SK-N-SH treated with all-trans-retinoic acid at 6 μM for 48 hours (cell line): Measurements from ENCODE around the gene OR3A2.

Experiments used
- ATAC-seq: fragments of 200-7000 bp; cut with Tn5 transposase; 3 replicates; pipeline ENCODE4 v1.9.1; 2020; ENCODE audit warnings: mild to moderate bottlenecking, moderate library complexity
- ARNTL ChIP-seq: fragments of 450-650 bp; formaldehyde crosslinking; IDR thresholded peaks from 2 replicates; pipeline ENCODE4 v1.5.0; 2020; ENCODE audit warnings: low read depth, mild to moderate bottlenecking, moderate library complexity, borderline replicate concordance
- BACH2 ChIP-seq: fragments of 250-450 bp; sonication (Bioruptor Pico); IDR thresholded peaks from 2 replicates; pipeline ENCODE4 v1.9.0; 2021; ENCODE audit warnings: mild to moderate bottlenecking, borderline replicate concordance
- CREB5 ChIP-seq: fragments of 250-450 bp; sonication (Bioruptor Pico); IDR thresholded peaks from 2 replicates; pipeline ENCODE4 v1.5.1; 2020; ENCODE audit warnings: low read depth, mild to moderate bottlenecking, moderate library complexity
- CSDC2 ChIP-seq: fragments of 250-450 bp; sonication (Bioruptor Pico); IDR thresholded peaks from 2 replicates; pipeline ENCODE4 v1.5.0; 2020; ENCODE audit warnings: mild to moderate bottlenecking, moderate library complexity
- CSRNP3 ChIP-seq: fragments of 250-450 bp; sonication (Bioruptor Pico); IDR thresholded peaks from 2 replicates; pipeline ENCODE4 v1.5.1; 2021; ENCODE audit warnings: mild to moderate bottlenecking, moderate library complexity
- ESRRG ChIP-seq: fragments of 250-450 bp; sonication (Bioruptor Pico); IDR thresholded peaks from 2 replicates; pipeline ENCODE4 v1.6.1; 2021; ENCODE audit warnings: mild to moderate bottlenecking
- GLIS3 ChIP-seq: fragments of 250-450 bp; sonication (Bioruptor Pico); IDR thresholded peaks from 2 replicates; pipeline ENCODE4 v1.5.0; 2020; ENCODE audit warnings: mild to moderate bottlenecking, moderate library complexity
- ISL1 ChIP-seq: fragments of 250-450 bp; sonication (Bioruptor Pico); IDR thresholded peaks from 2 replicates; pipeline ENCODE4 v2.1.2; 2022; ENCODE audit warnings: mild to moderate bottlenecking, moderate library complexity
- OSR1 ChIP-seq: fragments of 250-450 bp; sonication (Bioruptor Pico); IDR thresholded peaks from 2 replicates; pipeline ENCODE4 v1.8.0; 2022; ENCODE audit warnings: moderate library complexity, mild to moderate bottlenecking, inconsistent platforms
- PATZ1 ChIP-seq: fragments of 250-450 bp; sonication (Bioruptor Pico); IDR thresholded peaks from 2 replicates; pipeline ENCODE4 v1.8.0; 2020; ENCODE audit warnings: mild to moderate bottlenecking, moderate library complexity, borderline replicate concordance
- POU6F1 ChIP-seq: fragments of 250-450 bp; sonication (Bioruptor Pico); IDR thresholded peaks from 2 replicates; pipeline ENCODE4 v1.8.0; 2021; ENCODE audit warnings: low read depth, mild to moderate bottlenecking, moderate library complexity, borderline replicate concordance
- PPARA ChIP-seq: fragments of 250-450 bp; sonication (Bioruptor Pico); IDR thresholded peaks from 2 replicates; pipeline ENCODE4 v1.5.0; 2020; ENCODE audit warnings: mild to moderate bottlenecking, borderline replicate concordance
- RARB ChIP-seq: fragments of 250-450 bp; sonication (Bioruptor Pico); IDR thresholded peaks from 2 replicates; pipeline ENCODE4 v1.8.0; 2021; ENCODE audit warnings: mild to moderate bottlenecking, moderate library complexity
- SNAI2 ChIP-seq: fragments of 250-450 bp; sonication (Bioruptor Pico); IDR thresholded peaks from 2 replicates; pipeline ENCODE4 v1.5.0; 2020; ENCODE audit warnings: mild to moderate bottlenecking, moderate library complexity
- TCF4 ChIP-seq: fragments of 250-450 bp; sonication (Bioruptor Pico); IDR thresholded peaks from 2 replicates; pipeline ENCODE4 v1.8.0; 2021; ENCODE audit warnings: mild to moderate bottlenecking, moderate library complexity, borderline replicate concordance
- TOX ChIP-seq: fragments of 250-450 bp; sonication (Bioruptor Pico); IDR thresholded peaks from 2 replicates; pipeline ENCODE4 v1.8.0; 2021; ENCODE audit warnings: mild to moderate bottlenecking, moderate library complexity, borderline replicate concordance
- TSHZ2 ChIP-seq: fragments of 250-450 bp; sonication (Bioruptor Pico); IDR thresholded peaks from 2 replicates; pipeline ENCODE4 v1.5.0; 2020; ENCODE audit warnings: mild to moderate bottlenecking, moderate library complexity
- ZC3H10 ChIP-seq: fragments of 250-450 bp; sonication (Bioruptor Pico); IDR thresholded peaks from 2 replicates; pipeline ENCODE4 v1.5.1; 2021; ENCODE audit warnings: mild to moderate bottlenecking, moderate library complexity
- ZFP3 ChIP-seq: fragments of 250-450 bp; sonication (Bioruptor Pico); IDR thresholded peaks from 2 replicates; pipeline ENCODE4 v1.5.0; 2020; ENCODE audit warnings: mild to moderate bottlenecking, moderate library complexity
- ZNF565 ChIP-seq: fragments of 450-650 bp; formaldehyde crosslinking; conservative IDR thresholded peaks from 2 replicates; pipeline ENCODE4 v1.5.0; 2020; ENCODE audit warnings: low read depth, mild to moderate bottlenecking, moderate library complexity
- ZNF70 ChIP-seq: fragments of 450-650 bp; formaldehyde crosslinking; IDR thresholded peaks from 2 replicates; pipeline ENCODE4 v1.5.0; 2020; ENCODE audit warnings: mild to moderate bottlenecking, moderate library complexity
- ZNF8 ChIP-seq: fragments of 450-650 bp; formaldehyde crosslinking; IDR thresholded peaks from 2 replicates; pipeline ENCODE4 v1.5.0; 2020; ENCODE audit warnings: mild to moderate bottlenecking, moderate library complexity

The OR3A2 gene

GRCh38 chr17:3271072-3271848 lies 114.8 kb downstream of the OR3A2 start:
- TF ChIP-seq BACH2 (CRISPR knock-in tag) (no peak), CREB5 (no peak), CSRNP3 (CRISPR knock-in tag) (no peak), CSDC2 (CRISPR knock-in tag) (no peak), POU6F1 (CRISPR knock-in tag) (no peak), TOX (CRISPR knock-in tag) (no peak), ZNF565 (CRISPR knock-in tag) (no peak), PPARA (no peak), OSR1 (no peak), TCF4 (CRISPR knock-in tag) (no peak), RARB (CRISPR knock-in tag) (no peak), ARNTL (CRISPR knock-in tag) (no peak)
- ATAC-seq: no peak

GRCh38 chr17:3260600-3260999 lies 125.5 kb downstream of the OR3A2 start:
- TF ChIP-seq PATZ1 (CRISPR knock-in tag) (no peak), ZFP3 (no peak), TSHZ2 (CRISPR knock-in tag) (no peak), BACH2 (CRISPR knock-in tag) (no peak), ARNTL (CRISPR knock-in tag) (no peak), ZNF70 (CRISPR knock-in tag) (no peak), CSRNP3 (CRISPR knock-in tag) (no peak), OSR1 (no peak), GLIS3 (no peak), POU6F1 (CRISPR knock-in tag) (no peak), TCF4 (CRISPR knock-in tag) (no peak), ISL1 (no peak), ZC3H10 (CRISPR knock-in tag) (no peak), PPARA (no peak), ZNF8 (no peak), ESRRG (CRISPR knock-in tag) (no peak), ZNF565 (CRISPR knock-in tag) (no peak), SNAI2 (CRISPR knock-in tag) (no peak), TOX (CRISPR knock-in tag) (no peak)
- no peak for ATAC-seq
